Measurements from ENCODE around the gene SMARCD2.
"Not testable (repeated sequence)": the region's sequence is repeated elsewhere in the genome, so short reads cannot be mapped to it uniquely, and the experiment has no call there.

Gene SMARCD2

DNA sequence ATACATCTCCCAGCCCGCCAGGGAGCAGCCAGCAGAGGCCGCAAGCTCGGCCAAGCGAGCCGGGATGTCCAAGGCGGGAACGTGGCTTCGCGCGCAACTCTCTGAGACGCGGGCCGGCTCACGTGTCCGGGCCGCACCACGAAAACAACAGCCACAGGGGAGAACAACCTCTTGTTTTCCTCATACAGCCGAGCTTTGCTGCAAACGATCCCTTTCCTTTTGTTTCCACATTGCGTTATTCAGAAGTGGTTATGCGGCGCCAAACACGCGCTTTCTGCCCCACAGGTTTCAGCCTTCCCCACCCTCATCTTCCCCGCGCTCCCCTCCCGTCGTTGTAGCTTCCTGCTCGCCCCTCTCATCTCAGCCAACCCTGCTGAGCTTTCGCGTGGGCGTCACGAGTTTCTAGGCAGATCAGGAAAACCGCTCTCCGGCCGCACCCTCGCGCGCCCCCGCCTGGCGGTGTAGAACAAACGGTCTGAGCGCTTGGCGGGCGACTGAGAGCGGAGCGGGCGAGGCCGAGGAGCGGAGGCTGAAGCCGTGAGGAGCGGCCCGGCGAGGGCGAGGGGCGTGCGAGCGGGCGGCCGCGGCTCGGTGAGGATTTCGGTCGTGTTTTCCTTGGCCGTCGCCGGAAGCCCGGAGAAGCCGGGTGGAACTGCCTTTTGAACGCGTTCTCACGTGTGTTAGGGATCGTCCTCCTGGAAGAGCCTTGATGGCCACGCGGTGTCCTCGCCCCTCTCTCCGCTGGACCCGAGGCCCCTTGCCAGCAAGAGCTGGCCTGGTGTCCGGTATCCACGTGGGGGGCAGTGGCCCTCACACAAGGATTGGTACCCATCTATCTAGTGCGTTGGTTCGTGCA lies 6.6 kb upstream of the SMARCD2 start:
- H3K9ac ChIP-seq (ENCODE audit: low read depth, low read length): peak overlapping the region; percentile 85
- H3K36me3 ChIP-seq (ENCODE audit: control insufficient read depth, insufficient read depth, low read length): no peaks in the 10 kb centered on the region
- no peak overlapping the region for H3K27ac ChIP-seq (ENCODE audit: low read depth, low read length)
- H3K4me1 ChIP-seq (ENCODE audit: control insufficient read depth, insufficient read depth, low read length): no peaks in the 10 kb centered on the region
- peak overlapping the region; percentile 40 for H3K4me3 ChIP-seq (ENCODE audit: low read depth, low read length)
- H3K27me3 ChIP-seq (ENCODE audit: control insufficient read depth, insufficient read depth, low read length): peaks cover 31% of the 10 kb centered on the region
- no peaks in the 10 kb centered on the region for H3K9me3 ChIP-seq (ENCODE audit: control insufficient read depth, insufficient read depth, low read length)

DNA sequence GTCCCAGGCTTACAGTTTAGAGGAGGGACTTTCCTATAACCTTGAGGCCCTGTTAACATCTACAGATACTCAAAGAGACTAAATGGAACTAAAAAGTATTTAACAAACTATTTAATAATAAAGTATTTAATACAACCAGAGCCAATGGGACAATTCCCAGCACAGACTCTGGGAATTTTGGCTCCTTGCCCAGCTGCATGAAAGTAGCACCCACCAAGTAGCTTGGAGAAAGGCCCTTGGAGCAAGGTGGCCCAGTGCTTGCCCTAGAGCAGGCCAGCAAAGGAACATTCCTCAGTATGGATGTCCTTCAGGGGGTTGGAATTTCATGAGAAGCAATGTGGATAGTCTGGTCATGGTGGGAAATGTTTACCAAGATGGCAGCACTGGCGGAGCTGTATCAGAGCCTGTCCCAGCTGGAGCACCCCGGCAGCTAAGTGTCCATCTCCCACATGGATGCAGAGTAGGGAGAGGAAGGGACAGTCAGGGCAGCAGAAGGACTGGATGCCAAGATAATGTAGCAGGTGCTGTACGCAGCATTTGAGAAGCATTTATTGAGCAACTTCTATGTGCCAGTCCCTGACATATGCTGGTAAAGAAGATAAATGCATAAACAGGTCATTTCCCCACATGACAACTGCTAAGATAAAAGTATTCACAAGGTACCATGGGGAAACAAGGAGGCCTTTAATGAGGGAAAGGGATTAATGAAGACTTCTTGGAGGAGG lies 5.2 kb upstream of the SMARCD2 start:
- Histone ChIP-seq H3K36me3 (ENCODE audit: control insufficient read depth, insufficient read depth, low read length) (no peaks in the 10 kb centered on the region), H3K27ac (ENCODE audit: low read depth, low read length) (no peak overlapping the region), H3K9ac (ENCODE audit: low read depth, low read length) (no peak overlapping the region), H3K4me1 (ENCODE audit: control insufficient read depth, insufficient read depth, low read length) (no peaks in the 10 kb centered on the region), H3K27me3 (ENCODE audit: control insufficient read depth, insufficient read depth, low read length) (peaks cover 31% of the 10 kb centered on the region), H3K4me3 (ENCODE audit: low read depth, low read length) (no peak overlapping the region), H3K9me3 (ENCODE audit: control insufficient read depth, insufficient read depth, low read length) (no peaks in the 10 kb centered on the region)

DNA sequence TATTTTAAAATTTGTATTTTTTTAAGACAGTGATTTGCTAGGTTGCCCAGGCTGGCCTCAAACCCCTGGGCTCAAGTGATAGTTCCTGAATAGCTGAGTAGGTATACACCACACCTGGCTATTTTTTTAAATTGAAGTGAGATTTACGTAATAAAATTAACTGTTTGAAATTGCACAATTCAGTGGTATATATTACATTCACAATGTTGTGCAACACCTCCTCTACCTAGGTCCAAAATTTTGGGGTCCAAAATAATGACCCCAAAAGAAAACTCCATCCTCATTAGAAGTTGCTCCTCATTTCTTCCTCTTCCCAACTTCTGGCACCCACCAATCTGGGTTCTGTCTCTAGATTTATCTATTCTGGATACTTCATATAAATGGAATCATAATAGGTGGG lies 3.0 kb upstream of the SMARCD2 start:
- Histone ChIP-seq H3K9ac (ENCODE audit: low read depth, low read length) (no peak overlapping the region), H3K36me3 (ENCODE audit: control insufficient read depth, insufficient read depth, low read length) (no peaks in the 10 kb centered on the region), H3K27ac (ENCODE audit: low read depth, low read length) (no peak overlapping the region), H3K27me3 (ENCODE audit: control insufficient read depth, insufficient read depth, low read length) (peaks cover 31% of the 10 kb centered on the region), H3K4me3 (ENCODE audit: low read depth, low read length) (no peak overlapping the region), H3K4me1 (ENCODE audit: control insufficient read depth, insufficient read depth, low read length) (peaks cover 14% of the 10 kb centered on the region), H3K9me3 (ENCODE audit: control insufficient read depth, insufficient read depth, low read length) (no peaks in the 10 kb centered on the region)

DNA sequence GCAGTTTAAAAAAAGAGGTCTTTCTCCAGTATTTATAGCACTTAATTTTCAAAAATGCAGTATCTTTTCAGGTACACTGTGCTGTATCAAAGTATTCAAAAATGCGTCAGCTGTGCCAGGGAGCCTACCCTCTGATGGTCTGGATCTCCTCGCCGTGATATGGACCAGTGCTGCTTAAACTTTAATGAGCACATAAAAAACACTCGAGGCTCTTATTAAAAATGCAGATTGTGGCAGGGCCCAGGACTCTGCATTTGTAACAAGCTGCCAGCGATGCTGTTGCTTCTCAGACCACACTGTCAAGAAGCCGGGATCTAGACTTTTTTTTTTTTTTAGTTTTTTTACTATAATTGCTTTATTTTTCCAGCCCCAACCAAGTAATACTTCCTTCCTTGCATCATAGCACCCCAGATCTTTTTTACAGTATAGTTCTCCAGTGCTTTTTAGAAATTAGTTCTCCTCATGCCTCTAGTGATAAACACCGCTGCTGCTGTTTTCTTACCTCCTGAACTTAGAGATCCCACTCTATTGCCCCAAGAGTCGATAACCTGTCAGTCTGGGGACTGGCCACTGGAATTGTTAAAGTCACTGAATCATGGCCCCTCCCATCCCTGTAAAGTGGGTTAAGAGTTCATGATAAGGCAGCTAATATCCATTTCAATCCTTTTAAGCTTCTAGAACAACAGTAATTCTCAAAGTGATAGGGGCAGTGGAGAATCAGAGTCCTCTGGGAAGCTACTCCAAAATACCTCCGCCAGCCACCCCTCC lies 1.6 kb upstream of the SMARCD2 start:
- H3K9ac ChIP-seq (ENCODE audit: low read depth, low read length): no peak overlapping the region
- H3K4me1 ChIP-seq (ENCODE audit: control insufficient read depth, insufficient read depth, low read length): peaks cover 20% of the 10 kb centered on the region
- no peaks in the 10 kb centered on the region for H3K9me3 ChIP-seq (ENCODE audit: control insufficient read depth, insufficient read depth, low read length)
- H3K27ac ChIP-seq (ENCODE audit: low read depth, low read length): no peak overlapping the region
- no peaks in the 10 kb centered on the region for H3K36me3 ChIP-seq (ENCODE audit: control insufficient read depth, insufficient read depth, low read length)
- no peak overlapping the region; the same call in 1 of the 2 replicates for H3K4me3 ChIP-seq (ENCODE audit: low read depth, low read length)
- peaks cover 23% of the 10 kb centered on the region for H3K27me3 ChIP-seq (ENCODE audit: control insufficient read depth, insufficient read depth, low read length)

DNA sequence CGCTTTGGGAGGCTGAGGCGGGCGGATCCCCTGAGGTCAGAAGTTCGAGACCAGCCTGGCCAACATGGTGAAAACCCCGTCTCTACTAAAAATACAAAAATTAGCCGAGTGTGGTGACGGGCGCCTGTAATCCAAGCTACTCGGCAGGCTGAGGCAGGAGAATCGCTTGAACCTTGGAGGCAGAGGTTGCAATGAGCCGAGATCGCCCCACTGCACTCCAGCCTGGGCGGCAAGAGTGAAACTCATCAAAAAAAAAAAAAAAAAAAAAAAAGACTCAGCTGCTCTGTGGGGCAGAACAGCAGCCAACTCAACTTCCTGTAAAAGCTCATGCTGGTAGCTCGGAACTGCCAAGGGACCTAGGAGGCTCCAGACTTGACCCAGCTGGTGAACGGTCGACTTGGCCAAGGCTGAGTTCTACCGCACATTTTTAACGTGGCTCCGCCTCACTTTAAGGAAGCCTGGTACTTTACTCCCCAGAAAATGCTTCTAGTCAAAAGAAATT lies 953 bp upstream of the SMARCD2 start:
- peak overlapping the region; percentile 72 for H3K4me3 ChIP-seq (ENCODE audit: low read depth, low read length)
- H3K36me3 ChIP-seq (ENCODE audit: control insufficient read depth, insufficient read depth, low read length); H3K9ac ChIP-seq (ENCODE audit: low read depth, low read length); H3K9me3 ChIP-seq (ENCODE audit: control insufficient read depth, insufficient read depth, low read length): not testable (repeated sequence)
- H3K4me1 ChIP-seq (ENCODE audit: control insufficient read depth, insufficient read depth, low read length): peaks cover 26% of the 10 kb centered on the region
- peaks cover 21% of the 10 kb centered on the region for H3K27me3 ChIP-seq (ENCODE audit: control insufficient read depth, insufficient read depth, low read length)
- peak overlapping the region; percentile 63 for H3K27ac ChIP-seq (ENCODE audit: low read depth, low read length)

DNA sequence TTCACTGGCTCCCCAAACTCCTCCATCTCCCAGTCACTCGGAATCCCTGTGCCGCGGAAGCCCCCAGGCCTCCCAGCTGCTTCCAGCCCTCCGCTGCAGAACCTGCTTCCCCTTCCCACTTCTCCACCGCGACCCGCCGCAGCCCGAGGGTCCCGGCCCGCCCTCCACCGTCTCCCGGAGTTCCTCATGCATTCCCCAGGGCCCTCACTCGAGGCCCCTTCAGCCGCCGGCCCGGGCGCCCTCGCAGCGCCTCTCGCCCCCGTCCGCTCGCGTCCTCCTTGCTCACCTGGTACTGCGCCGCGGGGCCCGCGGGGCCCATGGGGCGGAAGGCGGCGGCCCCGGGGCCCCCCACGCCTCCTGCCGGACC lies 329 bp downstream of the SMARCD2 start:
- H3K9me3 ChIP-seq (ENCODE audit: control insufficient read depth, insufficient read depth, low read length): no peaks in the 10 kb centered on the region
- peak overlapping the region; percentile 85 for H3K27ac ChIP-seq (ENCODE audit: low read depth, low read length)
- H3K9ac ChIP-seq (ENCODE audit: low read depth, low read length): peak overlapping the region; percentile 62
- H3K4me1 ChIP-seq (ENCODE audit: control insufficient read depth, insufficient read depth, low read length): peaks cover 29% of the 10 kb centered on the region
- H3K27me3 ChIP-seq (ENCODE audit: control insufficient read depth, insufficient read depth, low read length): peaks cover 8% of the 10 kb centered on the region
- H3K4me3 ChIP-seq (ENCODE audit: low read depth, low read length): peak overlapping the region; percentile 83
- peaks cover 2% of the 10 kb centered on the region; the same call in 1 of the 2 replicates for H3K36me3 ChIP-seq (ENCODE audit: control insufficient read depth, insufficient read depth, low read length)

DNA sequence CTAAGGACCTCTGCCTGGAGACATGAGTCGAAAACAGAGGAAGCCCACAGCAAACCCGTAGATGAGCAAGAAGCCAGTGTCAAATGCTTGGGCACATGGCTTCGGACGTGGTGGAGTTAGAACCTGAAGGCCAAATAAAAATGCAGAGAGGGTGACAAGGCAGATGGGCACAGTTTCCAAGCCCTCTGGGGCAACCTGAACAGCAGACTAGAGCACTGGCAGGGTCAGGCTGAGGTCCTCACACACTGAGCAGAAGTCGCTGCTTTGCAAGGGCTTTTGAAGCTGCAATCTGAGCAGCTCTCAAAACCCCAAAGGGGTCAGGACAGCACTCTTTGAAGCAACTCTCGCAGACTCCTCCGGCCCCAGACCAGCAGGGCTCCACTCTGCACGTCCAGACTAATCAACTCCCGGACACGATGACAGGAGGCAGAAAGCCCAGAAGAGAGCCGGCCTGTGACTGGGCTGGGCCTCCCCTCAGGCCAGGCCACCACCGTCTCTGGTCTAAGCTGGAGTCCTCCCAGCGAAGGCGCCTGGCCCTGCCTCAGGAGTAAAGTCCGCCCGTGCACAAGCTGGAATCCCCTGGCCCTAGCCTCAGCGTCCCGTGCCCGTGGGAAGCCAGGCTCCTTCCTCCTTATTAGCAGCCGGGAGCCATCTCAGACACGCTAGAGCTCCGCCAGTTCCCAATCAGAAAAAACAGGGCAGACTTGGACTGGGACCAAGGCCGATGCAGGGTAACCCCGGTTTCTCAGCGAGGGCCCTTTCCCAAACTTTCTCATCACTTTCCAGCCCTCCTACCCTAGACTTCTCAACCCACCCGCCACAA lies 924 bp downstream of the SMARCD2 start:
- Histone ChIP-seq H3K4me1 (ENCODE audit: control insufficient read depth, insufficient read depth, low read length) (peaks cover 29% of the 10 kb centered on the region), H3K9me3 (ENCODE audit: control insufficient read depth, insufficient read depth, low read length) (no peaks in the 10 kb centered on the region), H3K27ac (ENCODE audit: low read depth, low read length) (peak overlapping the region; percentile 85), H3K27me3 (ENCODE audit: control insufficient read depth, insufficient read depth, low read length) (peaks cover 3% of the 10 kb centered on the region), H3K36me3 (ENCODE audit: control insufficient read depth, insufficient read depth, low read length) (peaks cover 8% of the 10 kb centered on the region; the same call in 1 of the 2 replicates), H3K4me3 (ENCODE audit: low read depth, low read length) (peak overlapping the region; percentile 83), H3K9ac (ENCODE audit: low read depth, low read length) (peak overlapping the region; percentile 62)

DNA sequence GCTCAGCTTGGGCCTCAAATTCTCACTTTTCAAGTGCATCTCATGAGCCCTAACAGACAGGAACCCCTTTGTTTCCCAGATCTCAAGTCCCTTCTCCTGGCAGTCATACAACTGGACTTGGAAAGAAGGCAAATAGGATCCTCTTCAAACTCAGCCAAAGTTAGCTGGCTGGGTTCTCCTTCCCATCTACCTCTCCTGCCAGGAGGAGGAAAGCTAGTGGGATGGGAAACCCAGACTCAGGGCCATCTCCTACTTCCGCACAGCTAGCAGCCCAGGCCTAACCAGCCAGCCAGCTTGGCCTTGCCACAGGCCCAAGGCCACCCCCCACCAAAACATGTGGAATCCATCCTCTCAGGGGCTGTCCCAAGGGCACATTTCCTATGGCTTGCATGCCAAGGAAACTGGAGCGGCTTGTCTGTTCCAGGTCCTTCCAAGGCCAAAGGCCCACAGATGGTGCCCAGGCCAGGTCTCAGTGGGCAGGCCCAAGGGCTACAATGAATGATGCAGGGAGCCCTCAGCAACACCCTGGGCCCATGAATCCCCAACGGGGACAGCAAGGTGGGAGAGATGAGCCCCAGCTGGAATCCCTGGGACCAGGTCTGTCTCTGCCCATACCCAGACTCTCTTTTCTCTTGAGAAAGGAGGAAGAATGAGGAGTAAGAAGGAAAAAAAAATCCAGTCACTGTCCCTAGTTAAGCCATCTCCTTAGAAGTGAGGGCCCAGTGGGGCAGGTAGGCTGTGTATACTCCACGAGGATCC lies 1.7 kb downstream of the SMARCD2 start:
- Histone ChIP-seq H3K4me3 (ENCODE audit: low read depth, low read length) (peak overlapping the region; percentile 83), H3K27me3 (ENCODE audit: control insufficient read depth, insufficient read depth, low read length) (no peaks in the 10 kb centered on the region), H3K27ac (ENCODE audit: low read depth, low read length) (no peak overlapping the region), H3K9ac (ENCODE audit: low read depth, low read length) (no peak overlapping the region), H3K36me3 (ENCODE audit: control insufficient read depth, insufficient read depth, low read length) (peaks cover 16% of the 10 kb centered on the region), H3K9me3 (ENCODE audit: control insufficient read depth, insufficient read depth, low read length) (no peaks in the 10 kb centered on the region), H3K4me1 (ENCODE audit: control insufficient read depth, insufficient read depth, low read length) (peaks cover 29% of the 10 kb centered on the region)

DNA sequence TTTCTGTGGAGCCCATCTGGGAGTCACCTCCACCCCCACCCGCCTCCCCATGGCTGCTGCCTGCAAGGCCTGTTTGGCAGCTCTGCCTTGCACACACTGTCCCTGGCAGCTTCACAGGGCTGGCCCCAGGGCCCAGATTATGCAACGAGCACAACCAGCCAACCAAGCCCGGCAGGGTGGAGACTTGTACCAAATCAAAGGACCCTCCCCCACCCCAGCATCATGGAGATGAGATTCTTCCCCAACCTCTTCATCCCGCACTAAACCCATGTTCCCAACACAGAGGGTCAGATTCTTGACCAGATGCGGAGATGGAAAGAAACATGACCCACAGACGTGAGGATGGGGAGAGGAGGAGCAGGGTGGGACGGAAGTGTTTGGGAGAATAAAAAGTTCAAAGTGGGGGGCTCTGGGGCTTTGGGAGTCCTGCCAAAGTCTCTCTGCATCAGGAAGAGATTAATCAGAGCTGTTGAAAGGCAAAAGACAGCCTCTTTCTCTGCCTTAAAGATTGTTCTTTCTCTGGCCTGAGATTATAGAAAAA lies 3.8 kb downstream of the SMARCD2 start:
- Histone ChIP-seq H3K9me3 (ENCODE audit: control insufficient read depth, insufficient read depth, low read length) (no peaks in the 10 kb centered on the region), H3K4me1 (ENCODE audit: control insufficient read depth, insufficient read depth, low read length) (peaks cover 29% of the 10 kb centered on the region), H3K36me3 (ENCODE audit: control insufficient read depth, insufficient read depth, low read length) (peaks cover 35% of the 10 kb centered on the region), H3K9ac (ENCODE audit: low read depth, low read length) (no peak overlapping the region), H3K4me3 (ENCODE audit: low read depth, low read length) (peak overlapping the region; percentile 7; the same call in 1 of the 2 replicates), H3K27ac (ENCODE audit: low read depth, low read length) (peak overlapping the region; percentile 80), H3K27me3 (ENCODE audit: control insufficient read depth, insufficient read depth, low read length) (no peaks in the 10 kb centered on the region)
